ENCODE measurements around the gene ZFAND3.
"Not testable (repeated sequence)": the region's sequence is repeated elsewhere in the genome, so short reads cannot be mapped to it uniquely, and the experiment has no call there.

The ZFAND3 gene

DNA sequence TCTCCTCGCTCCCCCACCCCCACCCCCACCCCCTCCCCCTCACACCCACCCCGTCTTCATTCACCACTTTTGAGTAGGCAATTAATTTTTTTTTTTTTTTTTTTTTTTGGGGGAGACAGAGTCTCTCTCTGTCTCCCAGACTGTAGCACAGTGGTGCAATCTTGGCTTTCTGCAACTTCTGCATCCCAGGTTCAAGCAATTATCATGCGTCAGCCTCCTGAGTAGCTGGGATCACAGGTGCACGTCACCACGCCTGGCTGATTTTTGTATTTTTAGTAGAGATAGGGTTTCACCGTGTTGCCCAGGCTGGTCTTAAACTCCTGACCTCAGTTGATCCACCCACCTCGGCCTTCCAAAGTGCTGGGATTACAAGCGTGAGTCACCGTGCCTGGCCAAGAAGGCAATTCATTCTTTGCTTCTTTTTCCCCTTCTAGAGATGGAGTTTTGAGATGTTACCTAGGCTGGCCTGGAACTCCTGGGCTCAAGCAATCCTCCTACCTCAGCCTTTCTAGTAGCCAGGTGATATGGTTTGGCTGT lies 230.4 kb downstream of the ZFAND3 start:
- not testable (repeated sequence) for DNase-seq (ENCODE audit: low read depth)

DNA sequence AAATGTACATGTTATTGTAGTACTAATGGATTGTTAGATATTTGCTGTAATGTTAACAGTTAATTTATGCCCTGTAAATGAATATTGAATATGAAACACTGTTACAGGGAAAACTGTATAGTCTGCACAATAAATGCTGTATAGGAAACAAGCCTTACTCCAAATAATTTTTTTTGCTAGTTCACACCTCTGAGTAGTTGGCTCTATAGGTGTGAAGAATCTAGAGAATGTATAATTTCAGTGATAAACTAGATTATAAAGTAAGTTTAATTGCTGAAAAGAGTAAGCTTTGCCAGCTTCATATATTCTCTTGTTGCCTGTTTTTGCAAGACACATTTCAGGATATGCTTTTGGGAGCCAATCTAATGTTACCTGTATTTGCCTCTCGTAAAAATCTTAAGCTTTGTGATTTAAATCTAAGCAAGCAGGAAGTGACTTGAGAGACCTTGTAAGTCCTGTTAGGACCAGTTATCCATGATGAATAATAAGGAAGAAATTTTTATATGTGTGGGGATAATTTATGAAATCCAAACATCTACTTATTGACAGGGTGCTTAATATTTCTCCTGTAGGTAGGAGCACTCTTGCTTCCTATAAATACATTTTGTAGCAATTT lies 232.4 kb downstream of the ZFAND3 start:
- no peak for DNase-seq (ENCODE audit: low read depth)

DNA sequence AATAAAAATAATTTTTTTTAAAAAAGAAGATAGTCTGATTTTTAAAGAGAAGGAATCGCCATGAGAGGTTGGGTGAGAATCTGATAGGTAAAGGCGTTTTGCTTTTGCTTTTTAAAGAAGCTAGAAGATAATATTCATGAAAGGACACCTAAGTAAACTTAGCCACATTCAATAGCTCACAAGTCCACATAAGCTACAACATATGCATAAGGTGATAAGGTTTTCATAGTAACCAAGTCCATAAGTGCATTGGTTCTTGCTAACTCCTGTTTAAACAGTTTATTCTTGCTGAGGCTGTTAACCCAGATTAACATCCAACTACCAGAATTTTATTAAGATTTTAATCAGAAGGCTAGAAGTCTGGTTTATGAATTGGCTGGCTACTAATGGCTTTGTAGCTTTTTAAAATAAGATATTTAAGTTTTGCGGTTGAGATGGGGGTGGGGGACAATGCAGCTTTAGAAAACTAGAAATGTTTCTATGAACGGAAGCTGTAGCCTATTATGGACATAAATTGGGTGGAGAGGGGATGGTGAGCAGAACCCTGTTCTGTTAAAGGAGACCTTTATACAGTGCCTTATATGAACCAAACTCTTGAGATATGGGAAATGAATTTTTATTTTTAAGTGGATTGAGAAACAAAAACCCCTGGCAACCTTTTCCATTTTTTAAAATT lies 235.1 kb downstream of the ZFAND3 start:
- DNase-seq (ENCODE audit: low read depth), result no peak

DNA sequence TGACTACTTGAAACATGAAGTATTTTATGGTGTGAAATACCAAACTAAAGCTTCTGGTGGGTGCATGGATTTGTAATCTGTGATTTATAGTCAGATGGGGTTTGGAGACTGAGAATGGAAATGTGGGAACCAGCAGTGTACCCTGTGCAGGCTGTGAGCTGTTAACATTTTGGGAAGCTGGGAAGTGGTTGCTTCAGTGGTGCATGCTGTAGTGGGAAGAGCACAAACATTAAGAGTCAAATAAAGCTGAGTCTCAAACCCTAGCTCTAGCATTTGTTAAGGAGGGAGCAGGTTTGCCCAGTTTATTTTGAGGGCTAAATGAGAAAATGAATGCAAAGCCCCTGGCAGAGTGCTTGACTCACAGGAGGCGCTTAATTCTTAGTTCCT lies 235.7 kb downstream of the ZFAND3 start:
- no peak for DNase-seq (ENCODE audit: low read depth)

DNA sequence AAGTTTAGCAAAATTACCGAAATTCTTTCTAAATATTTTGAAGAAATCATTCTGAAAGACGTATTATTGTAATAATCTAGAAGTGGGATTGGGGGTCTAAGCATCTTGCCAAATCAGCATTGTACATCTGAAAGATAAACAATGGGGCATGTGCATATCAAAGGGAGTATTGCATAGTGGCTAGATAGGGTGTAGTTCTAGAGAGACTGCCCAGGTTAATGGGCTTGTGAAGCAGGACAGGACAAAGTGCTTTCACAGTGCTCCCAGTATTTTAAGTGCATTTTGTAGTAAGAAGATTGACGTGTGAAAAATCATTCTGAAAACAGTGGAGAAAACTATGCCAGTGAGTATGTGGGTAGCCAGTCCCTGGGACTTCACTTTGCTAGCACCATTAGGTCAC lies 236.8 kb downstream of the ZFAND3 start:
- no peak for DNase-seq (ENCODE audit: low read depth)

DNA sequence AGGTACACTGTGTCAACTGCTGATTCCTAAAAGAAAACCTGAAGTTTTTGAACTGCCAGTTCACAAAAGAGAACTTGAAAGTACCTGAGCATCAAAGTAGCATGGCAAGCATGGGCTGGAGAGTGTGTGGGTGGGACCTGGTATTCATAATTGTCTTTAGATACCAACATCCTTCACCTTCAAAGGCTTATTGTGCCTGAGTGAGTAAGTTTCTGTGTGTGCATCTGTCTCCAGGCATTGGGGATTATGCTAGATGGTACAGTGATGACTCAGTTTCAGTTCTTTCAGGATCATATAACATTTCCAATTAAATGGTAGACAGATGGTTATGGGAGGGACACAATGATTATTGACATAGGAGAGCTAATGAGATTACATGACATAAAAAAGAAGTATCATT lies 238.5 kb downstream of the ZFAND3 start:
- peak; percentile 30 for DNase-seq (ENCODE audit: low read depth)

DNA sequence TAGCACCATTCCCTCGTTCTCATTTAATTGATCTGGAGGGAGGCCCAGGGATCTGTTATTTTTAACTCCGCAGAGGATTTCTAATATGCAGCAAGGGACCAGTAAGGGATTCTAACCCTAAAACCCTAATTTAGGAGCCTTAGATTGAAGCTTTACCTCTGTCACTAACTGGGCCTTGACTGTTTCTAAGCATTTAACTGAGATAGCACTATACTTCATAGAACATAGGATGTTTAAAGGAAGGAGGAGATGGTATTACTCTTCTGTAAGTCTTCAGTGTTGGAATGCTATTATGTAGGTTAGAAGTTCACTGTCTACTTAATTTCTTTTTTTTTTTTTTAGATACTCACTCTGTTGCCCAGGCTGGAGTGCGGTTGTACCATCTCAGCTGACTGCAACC lies 242.5 kb downstream of the ZFAND3 start:
- no peak for DNase-seq (ENCODE audit: low read depth)

DNA sequence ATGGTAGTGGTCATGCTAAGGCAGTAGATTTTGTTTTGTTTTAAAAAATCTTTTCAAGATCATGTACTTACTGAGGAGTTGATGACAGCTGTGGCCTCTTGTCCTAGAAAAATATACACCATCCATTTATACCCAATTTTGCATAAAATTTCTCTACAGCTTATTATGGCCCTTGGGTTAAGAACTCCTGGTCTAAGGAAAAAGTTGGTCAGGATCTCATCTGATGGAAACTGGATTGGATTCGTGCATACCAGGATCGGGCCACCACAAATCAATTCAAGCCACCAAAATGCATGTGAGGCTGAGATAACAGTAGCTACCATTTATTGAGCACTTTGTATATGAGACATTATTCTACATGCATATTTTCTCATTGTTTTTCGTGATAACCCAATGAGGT lies 244.4 kb downstream of the ZFAND3 start:
- no peak for DNase-seq (ENCODE audit: low read depth)

DNA sequence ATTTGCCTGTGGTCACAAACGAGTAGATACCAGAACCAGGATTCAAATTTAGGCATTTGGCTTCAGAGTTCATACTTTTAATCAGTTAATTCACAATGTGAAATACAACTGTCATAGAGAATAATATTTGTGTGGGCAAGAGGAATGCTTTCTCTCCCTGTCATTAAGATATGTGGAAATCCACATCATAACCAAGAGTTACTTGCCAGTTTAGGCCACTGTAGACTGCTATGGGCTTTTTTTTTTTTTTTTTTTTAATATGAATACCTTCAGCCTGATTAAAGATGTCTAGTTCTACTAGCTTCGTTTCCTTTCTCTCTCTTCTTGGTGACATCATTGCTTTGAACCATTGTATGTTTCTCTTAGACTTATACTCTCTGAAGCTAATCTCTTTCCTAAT lies 244.9 kb downstream of the ZFAND3 start:
- no peak for DNase-seq (ENCODE audit: low read depth)

DNA sequence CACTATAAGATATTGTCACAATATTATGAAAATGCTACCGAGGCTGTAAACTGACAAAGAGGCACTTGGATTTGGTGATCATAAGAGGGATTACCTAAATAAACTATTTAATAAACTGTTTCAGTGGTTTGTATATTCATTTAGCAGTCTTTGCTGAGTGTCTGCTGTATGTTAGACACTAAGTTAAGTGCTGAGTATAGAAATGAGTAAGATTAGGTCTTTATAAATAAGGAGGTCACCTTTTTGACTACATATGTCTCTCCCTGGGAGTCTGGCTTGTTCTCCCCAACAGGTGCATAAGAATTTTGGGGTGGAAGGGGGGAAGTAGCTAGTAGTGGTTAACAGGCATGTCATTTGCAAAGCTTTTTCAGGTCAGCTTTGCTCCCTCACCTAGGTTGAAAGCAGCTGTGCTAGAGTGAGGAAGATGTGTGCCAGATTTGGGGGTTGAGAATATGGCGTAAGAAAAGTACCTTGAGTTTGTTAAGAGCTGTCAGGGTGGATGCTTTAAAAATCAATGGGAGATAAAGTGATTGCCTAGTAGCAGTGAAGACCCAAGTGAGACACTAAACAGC lies 246.3 kb downstream of the ZFAND3 start:
- DNase-seq (ENCODE audit: low read depth), result no peak

DNA sequence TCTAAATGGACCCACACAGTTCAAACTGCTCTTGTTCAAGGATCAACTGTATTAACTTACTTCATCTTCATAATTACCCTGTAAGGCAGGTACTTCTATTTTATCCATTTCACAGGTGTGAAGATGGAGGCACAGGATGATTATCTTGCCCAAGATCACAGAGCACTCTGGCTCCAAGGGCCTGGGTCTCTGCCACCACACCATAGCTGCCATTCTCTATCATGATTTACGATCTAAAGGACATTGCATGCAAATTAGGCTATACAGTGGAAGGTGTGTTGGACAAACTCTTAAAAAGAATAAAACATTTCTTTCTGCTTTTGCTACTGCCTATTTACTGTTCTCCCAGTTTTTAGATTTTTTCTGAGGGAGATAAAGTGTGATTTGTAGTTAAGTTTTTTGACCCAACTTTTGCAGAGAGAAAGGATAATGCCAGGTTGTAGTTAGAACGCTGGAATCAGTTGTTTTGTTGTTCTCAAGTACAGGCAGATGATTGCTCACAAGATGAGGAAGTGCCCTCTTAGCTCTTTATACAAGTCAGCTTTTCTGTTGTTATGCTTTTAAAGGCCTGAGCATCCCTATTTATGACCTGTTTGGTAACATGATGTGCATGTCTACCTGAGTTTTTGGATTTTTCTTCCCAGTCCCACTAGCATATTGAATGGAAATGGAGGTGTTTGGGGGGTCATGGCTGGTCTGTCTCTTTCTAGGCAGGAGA lies 247.9 kb downstream of the ZFAND3 start:
- no peak for DNase-seq (ENCODE audit: low read depth)

DNA sequence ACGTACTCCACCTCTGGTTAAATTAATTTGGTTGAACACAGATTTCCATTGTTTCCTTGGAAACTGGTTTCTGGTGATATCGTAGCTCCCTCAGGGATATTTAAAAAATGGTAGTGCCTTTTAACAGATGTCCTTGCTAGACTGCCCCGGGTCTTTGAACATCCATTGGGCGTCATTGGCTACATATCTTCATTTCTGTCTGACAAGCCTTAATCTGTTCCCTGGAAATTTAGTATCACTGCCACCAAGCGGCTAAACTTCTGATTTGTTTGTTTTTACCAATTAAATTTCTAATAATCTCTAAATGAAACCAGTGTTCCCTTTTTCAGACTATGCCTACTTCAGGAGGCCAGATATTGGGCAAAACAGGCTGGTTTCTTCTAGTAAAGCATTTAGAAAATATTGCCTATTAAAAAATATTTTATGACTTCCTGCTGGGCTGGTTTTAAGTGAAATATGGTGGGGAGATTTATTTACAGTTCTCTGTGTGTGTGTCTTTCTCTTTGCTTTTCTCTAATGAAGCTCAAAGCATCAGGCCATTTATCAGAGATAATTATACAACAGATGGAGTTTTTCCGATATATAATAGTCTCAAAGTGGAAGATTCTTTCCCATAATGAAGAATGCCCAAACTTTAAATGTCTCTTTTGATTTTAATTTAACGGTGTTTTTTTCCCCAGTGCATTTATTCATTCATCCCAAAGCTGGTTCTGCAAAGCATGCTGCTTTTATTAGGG lies 249.5 kb downstream of the ZFAND3 start:
- DNase-seq (ENCODE audit: low read depth), result no peak

DNA sequence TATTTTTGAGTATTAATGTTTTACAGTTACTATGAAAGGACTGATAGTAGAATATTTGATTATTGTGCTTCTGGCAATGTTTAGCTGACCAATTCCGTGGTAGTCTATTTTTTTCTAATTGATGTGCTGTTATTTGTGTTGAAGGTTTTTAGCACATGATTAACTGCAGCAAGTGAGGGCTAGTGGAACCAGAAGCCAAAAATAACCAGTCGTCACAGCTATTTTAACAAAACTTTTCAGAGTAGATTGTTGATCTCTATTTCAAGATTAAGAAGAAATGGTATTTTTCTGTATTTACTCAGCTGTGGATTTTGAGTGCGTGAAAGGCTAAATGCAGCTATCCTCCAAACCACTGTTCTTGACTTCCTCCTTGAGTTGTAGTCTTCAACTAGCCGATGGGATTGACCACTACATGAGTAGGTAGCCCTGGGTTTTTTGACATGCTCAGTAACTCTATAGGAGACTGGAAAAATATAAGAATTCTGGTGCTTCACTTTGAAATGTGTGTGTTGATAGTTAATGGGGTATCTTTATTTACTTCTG lies 258.0 kb downstream of the ZFAND3 start:
- DNase-seq (ENCODE audit: low read depth), result no peak

DNA sequence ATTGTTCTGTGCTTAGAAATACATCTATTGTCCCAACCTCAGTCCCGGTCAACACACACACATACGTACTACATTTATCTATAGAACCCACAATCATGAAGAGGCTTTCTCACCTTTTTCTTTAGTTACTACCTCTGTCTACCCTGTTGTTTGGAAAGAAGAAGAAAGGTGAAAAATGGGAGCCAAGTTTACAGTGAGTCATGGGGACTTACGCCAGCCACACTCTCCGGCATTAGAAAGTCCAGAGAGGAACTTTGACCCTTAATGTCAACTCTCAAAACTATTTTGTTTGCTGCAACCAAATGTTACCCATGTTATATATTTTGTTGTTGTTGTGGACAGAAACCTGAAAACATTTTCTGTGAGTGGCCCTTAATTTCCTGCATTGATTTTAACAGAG lies 259.1 kb downstream of the ZFAND3 start:
- DNase-seq (ENCODE audit: low read depth), result no peak

DNA sequence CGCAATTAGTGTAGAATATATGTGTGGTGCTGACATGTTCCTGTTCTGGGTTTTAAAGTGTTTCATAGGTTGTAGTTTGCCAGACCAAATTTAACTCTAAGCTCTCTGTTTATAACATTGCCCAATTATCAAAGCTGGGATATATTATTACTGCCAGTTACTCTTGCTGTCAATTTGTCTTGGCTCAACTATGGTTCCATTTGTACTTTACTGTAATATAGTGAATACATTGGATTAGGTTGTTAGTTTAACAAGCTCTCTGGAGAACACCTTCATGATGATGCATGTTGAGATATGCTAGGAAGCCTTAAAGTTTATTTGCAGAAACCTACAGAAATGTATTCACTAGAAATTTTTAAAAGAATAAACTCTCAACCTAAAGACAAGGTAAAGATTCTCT lies 259.6 kb downstream of the ZFAND3 start:
- DNase-seq (ENCODE audit: low read depth), result no peak

DNA sequence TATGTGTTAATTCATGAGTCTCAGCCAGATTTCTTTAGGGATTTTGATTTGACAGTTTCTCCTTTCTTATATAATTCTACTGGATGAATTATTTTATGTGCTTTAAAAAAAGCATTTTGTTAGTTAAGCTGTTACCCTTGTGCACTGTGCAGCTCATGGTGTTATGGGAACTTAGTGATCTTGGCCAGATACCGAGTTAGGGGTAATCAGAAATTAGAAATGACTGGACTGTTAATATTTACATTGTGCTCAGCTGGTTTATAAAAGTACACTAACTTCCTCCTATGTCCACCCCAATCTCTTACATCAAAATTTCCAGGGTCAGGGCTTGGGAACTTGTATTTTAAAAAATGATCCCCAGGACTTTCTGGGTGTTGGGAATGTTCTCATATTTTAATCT lies 260.0 kb downstream of the ZFAND3 start:
- no peak for DNase-seq (ENCODE audit: low read depth)

DNA sequence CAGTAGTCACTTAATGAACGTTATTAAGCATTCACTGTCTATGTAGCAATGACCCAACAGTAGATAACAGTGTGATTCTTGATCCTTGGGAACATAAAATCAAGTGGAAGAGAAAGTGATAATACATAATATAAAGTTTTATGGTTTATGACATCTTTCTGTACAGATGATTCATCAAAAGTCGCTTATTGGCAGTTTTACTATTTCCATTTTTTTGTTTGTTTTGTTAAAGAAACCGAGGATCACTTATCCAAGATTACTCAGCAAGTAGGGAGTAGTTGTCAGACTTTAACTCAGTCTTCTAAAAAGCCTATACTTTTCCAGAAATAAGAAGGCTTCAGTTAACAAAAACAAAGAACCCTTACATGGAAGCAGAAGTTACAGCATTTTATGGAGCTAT lies 260.8 kb downstream of the ZFAND3 start:
- DNase-seq (ENCODE audit: low read depth), result no peak

DNA sequence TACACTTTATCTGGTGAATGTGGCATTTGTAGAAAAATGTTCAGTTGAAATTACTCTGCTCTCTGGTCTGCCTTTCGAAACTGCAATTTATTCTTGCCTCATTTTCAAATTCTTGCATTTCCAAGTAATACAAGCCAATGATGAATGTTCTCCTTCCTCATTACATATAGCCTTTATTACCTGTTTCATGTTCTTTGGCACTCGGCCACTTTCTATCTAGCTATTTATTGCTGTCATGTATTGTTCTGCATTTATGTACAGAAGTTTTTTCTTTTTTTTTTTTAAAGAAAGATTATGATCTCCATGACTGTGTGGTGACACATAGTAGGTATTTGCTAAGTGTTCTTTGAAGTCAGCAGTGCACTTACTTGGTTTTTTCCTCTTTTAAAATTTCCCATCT lies 261.4 kb downstream of the ZFAND3 start:
- no peak for DNase-seq (ENCODE audit: low read depth)

DNA sequence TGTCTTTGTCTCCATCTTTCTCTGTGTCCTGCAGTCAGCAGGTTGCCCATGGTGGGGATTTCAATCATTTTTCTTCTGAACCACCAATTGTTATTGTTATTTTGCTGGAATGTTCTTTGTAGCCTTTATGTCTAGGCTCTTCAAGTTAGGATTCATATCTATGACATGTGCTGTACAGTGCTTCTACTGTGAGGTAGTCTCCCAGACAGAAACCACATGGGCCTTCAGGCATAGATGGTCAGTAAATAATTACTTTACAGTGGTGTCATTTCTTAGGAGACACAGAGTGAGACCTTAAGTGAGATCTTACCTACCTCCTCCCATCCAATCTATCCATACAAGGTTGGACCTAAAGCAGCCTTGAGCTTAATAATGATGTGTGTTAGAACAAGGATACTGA lies 265.5 kb downstream of the ZFAND3 start:
- no peak for DNase-seq (ENCODE audit: low read depth)

DNA sequence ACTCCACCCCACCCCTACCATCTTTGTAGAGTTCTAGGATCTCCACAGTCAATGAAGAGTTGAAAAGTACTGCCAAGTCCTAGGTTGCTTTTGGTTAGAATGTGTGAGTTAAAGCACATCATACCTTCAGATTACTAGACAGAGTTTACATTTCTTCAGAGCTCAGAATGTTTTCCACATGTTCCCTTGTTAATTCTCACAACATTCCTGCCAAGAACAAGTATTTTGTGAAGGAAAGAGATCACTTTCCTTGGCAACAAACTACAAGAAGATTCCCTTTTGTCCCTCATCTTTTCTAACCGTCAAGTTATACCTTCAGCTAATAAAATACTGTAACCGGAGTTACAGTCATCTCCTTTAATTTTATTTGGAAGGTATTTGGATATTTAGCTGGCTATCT lies 266.8 kb downstream of the ZFAND3 start:
- DNase-seq (ENCODE audit: low read depth), result no peak

DNA sequence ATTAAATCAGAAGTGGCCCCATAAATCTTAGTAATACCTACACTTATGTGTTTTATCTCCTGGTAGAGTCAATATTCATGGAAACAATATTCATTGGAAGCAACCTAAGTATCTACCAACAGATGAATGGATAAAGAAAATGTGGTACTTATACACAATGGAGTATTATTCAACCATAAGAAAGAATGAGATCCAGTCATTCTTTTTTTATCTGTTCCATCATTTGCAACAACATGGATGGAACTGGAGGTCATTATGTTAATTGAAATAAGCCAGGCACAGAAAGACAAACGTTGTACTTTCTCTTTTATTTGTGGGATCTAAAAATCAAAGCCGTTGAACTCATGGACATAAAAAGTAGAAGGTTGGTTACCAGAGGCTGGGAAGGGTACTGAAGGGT lies 268.5 kb downstream of the ZFAND3 start:
- DNase-seq (ENCODE audit: low read depth), result no peak

DNA sequence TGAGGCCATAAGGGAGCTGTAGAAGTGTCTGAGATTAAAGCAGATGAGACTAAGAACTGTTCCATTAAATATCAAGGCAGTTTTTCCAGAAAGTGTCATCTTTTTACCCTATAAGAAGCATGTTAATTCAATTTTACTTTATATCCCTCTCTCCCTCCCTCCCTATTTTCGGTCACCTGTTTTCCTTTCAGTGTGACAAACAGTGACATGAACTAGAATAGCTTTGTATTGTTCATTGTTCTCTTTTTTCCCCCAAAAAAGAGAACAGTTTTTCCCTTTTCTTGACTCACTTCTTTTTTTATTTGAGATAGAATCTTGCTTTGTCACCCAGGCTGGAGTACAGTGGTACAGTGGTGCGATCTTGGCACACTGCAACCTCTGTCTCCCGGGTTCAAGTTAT lies 269.3 kb downstream of the ZFAND3 start:
- no peak for DNase-seq (ENCODE audit: low read depth)
